Measurements from ENCODE around the gene GCNT1.

- no peak for TF ChIP-seq REST (IDR thresholded peaks at IDR 0.05; ENCODE audit: low read depth)
- no peak for TF ChIP-seq CEBPB (IDR thresholded peaks at IDR 0.05)
- TF ChIP-seq TCF12 (IDR thresholded peaks at IDR 0.05; ENCODE audit: low read depth): no peak
- no peak for TF ChIP-seq CREB1 (IDR thresholded peaks at IDR 0.05; ENCODE audit: low read depth)
- TF ChIP-seq RAD21 (IDR thresholded peaks at IDR 0.05; ENCODE audit: low read depth): no peak
- no peak for TF ChIP-seq MAX (IDR thresholded peaks at IDR 0.05)
Measured at GRCh38 chr9:76415731-76416130, 43.3 kb upstream of the GCNT1 start.
